GM18498 (cell line): ENCODE measurements around the gene UBXN4.
A peak's percentile ranks its signal among the peaks of the same experiment; 100 is the strongest.
"Not testable (repeated sequence)": the region's sequence is repeated elsewhere in the genome, so short reads cannot be mapped to it uniquely, and the experiment has no call there.

Experiments
- ATAC-seq: cut with Tn5 transposase; IDR thresholded peaks from one replicate; pipeline ENCODE4 v1.9.1; 2021; ENCODE audit warnings: mild to moderate bottlenecking, moderate library complexity; ENCODE audit not compliant: unreplicated experiment

Gene UBXN4

DNA sequence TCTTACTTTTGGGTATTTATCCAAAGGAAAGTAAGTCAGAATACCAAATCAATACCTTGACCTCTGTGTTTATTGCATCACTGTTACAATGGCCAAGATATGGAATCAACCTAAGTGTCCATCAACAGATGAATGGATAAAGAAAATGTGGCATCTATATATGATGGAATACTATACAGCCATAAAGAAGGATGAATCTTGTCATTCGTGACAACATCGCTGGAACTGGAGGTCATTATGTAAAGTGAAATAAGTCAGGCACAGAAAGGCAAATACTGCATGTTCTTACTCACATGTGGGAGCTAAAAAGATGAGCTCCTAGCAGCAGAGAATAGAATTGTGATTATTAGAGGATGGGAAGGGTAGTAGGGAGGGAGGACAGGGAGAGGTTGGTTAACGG lies 60.7 kb downstream of the UBXN4 start:
- no peak for ATAC-seq

DNA sequence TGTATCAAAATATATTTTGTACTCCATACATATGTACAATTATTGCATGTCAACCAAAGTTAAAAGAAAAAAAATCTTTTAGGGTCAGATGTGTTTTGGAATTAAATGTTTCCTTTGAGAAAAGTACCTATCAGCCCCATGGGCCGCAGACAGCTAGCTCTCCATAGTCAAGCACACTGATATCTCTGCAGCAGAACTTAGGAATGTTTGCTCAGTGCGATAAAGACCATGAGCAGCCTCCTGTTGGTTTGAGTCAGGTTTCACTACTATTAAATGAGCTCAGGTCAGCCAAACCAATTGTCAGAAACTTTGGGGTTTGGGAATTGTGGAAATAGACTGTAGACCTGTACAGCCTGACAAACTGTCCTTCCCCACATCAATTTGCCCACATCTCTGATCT lies 61.6 kb downstream of the UBXN4 start:
- no peak for ATAC-seq

DNA sequence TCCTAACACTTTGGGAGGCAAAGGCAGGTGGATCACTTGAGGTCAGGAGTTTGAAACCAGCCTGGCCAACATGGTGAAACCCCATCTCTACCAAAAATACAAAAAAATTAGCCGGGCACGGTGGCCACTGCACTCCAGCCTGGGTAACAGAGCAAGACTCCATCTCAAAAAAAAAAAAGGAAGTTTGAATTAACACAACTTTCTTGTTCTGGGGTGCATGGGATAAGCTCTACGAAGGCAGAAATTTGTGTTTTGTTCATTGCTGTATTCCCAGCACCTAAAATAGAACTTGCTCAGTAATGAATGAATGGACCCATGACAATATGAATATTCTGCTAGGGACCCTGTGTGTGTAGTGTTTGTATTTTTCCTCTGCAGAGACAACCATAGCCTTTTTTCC lies 66.2 kb downstream of the UBXN4 start:
- not testable (repeated sequence) for ATAC-seq

DNA sequence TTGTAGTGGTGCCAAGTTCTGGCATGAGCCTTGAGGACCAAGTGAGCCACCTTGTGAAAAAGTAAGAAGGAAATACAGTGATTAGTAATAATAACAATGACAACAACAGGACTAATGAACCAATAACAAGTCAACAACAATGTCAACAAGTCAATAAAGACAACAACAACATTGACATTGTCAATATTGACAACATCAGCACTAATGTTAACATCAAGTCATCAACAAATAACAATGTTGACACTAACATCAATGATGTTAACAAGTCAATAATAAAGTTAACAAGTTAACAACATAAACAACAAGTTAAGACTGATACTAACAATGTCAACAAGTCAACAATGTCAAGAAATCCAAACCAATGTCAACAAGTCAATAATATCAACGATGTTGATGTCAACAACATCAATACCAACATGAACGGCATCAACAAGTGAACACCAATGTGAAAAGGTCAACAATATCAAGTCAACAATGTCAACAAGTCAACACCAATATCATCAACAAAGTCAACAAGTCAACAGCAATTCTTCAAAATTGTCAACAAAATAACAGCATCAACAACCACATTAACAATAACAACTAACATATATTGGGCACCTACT lies 71.4 kb downstream of the UBXN4 start:
- no peak for ATAC-seq

DNA sequence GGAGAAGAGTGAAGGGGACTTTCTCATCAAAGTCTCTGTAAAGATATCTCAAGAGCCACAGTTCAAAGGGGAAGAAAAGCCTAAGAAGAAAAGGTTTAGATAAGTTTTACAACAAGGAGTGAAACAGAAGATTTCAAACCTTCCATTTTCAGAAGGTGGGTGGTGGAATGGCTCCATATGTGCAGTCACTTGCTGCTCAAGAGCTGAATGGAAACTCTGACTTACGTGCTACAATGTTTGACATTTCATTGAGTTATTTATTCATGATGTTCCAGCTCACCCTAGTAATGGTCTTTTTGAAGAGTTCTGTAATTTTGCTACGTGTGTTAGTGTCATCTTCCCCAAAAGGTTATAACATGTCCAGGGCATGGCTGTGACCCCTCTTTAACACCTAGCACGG lies 73.6 kb downstream of the UBXN4 start:
- no peak for ATAC-seq

DNA sequence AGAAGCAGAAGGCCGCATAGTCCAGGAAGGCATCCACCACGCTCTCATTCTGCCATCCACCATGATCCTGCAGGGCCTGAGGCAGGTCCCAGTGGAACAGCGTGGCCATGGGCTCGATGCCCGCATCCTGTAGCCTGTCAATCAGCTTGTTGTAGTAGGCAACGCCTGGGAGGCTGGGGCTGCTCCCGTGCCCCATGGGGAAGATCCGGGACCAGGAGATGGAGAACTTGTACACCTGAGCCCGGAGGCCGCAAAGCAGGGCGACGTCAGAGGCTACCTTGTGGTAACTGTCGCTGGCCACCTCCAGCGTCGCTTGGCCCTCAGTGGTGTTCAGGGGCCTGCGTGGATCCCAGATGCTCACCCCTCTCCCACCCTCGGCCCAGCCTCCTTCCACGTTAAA lies 75.8 kb downstream of the UBXN4 start:
- no peak for ATAC-seq

DNA sequence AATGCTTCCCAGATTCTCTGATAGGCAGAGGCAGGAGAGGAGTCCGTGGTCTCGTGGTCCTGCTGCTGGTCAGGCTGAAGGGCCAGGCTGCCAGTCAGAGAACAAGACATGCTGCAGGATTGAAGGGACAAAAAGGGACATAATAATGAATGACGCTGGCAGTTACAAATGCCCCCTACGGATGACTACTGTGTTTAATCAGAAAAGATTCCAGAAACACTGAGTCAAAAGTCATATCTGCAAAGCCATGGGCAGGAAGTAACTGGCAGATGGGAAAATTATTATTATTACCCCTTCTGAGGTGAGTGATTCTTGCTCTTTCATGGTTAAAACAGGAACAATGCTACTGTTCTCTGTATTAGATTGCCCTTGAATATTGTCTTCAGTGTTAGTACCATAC lies 76.3 kb downstream of the UBXN4 start:
- no peak for ATAC-seq

DNA sequence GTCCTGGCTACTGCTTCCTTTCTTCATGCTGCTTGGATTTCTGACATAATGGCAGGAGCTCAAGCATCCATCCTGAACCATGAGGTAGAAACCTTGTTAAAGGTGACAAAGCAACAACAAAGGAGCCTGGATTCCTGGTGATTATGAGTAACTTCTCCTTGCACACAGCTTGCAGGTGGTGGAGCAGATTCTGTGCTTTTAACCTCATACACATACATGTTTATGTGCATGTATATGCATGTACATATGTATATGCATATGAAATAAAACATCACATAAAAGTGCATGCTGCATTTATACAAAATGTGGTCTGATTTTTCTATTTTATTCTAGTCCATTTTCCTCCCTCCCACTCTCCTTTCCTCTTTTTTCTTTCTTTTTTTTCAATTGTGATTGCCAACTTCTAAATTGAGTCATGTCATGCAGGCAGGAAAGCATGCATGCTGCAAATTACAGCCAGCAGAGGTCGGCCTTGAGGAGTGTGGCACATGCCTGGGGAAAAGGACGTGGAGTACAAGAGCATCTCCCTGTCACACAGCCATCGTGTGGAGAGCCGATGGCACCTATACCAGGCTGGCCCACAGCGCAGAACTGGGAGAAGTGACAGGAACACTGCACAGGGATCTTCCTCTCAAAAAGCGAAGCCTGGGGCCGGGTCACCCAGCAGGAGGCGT lies 77.4 kb downstream of the UBXN4 start:
- no peak for ATAC-seq

DNA sequence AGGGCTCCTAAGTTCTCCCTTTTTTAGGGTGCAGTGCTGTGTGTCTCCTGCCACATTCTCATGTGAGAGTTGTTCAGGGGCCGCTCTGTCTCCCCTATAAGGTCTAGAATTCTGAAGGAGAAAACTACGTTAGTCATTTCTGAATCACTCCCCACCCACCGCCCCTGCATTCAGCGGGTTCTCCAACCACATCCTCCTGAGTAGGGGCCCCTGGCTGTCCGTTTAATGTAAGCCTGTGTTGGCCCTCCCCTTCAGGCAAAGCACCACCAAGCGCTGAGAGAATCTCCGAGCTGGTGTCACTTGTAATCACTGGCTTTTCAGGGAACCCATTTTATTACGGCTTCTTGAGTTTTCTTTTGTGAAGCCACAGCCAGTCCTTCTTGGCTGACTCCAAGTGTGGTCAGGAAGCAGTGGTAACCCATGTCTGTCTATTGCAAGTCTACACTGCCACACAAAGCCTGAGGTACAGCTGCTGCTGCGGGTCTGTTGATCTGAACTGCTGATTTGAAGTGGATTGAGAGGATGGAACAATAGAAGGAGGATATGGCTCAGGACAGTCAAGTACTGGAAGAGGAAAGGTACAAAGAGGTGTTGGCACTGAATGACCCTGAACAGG lies 78.5 kb downstream of the UBXN4 start:
- ATAC-seq: peak; percentile 90

DNA sequence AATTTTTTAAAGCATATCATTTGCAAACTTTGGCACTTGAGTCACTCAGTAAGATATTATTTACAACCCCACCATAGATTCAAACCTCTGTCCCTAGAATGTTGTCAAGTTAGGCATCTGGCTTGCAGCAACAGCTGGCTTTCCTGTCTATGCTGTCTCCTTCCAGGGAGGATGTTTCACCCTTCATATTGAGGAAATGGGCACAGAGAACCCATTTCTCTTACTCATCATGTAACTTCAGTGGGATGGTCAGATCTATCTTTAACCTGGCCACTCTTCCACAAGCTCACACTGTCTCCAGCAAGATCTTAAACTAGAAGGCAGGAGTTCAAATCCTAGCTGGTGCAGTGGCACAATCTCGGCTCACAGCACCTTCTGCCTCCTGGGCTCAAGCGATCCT lies 79.5 kb downstream of the UBXN4 start:
- ATAC-seq: no peak

DNA sequence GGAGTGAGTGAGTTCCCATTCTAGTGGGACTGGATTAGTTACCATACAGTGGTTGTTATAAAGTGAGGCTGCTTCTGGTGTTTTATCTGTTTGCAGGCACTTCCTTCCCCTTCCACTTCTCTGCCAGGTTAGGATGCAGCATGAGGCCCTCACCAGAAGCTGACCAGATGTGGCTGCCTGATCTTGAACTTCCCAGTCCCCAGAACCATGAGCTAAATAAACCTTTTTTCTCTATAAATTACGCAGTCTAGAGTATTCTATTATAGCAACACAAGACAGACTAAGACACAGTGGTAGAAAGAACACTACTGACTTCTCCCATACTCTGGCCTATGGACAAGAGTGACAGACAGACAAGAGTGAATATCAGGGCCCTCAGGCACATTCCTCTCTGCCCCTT lies 81.2 kb downstream of the UBXN4 start:
- ATAC-seq: no peak

DNA sequence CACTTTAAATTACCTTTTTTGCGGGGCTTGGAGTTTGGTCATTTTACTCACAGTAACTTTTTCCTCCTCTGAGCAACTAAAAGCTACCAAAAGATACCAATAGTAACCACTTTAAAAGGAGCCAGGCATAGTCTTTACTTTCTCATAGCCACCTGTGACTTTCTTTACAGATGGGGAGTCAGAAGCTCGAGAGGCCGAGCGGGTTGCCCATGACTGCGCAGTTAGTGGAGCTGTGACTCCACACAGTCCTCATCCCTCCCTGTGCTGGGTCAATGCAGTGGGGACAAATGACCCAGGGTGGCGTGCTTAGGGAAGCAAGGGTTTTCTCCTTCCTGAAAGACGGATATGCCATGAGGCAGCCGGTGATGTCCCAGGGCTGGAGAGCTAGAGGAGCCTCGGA lies 83.5 kb downstream of the UBXN4 start:
- ATAC-seq: no peak

DNA sequence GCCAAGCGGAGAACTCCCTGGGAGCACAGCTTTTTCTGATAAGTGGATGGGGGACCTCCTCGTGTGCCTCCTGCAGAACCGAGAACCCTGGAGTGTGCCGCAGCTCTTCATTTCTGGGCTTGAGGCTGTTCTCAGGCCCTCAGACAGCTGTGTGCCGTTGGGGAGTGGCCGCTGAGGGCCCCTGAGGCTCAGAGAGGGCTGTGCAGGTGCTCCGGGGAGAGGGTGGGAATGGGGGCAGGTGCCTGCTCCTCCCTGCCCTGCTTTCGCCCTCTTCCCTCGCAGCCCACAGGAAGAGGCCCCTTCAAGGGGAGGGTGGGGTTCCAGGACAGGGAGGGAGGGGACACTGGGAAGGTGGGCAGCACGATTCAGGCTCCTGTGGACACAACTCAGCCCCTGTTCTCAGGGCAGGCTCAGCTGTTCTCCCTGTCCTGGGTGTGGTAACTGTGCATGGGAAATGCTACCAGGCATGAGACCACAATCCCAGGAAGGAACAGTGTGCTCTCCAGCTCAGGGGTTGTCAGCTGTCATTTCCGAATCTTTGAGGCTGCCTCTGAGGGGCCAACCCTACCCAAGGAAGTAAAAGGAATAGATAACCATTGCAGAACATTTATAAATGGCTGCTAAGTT lies 84.0 kb downstream of the UBXN4 start:
- no peak for ATAC-seq

DNA sequence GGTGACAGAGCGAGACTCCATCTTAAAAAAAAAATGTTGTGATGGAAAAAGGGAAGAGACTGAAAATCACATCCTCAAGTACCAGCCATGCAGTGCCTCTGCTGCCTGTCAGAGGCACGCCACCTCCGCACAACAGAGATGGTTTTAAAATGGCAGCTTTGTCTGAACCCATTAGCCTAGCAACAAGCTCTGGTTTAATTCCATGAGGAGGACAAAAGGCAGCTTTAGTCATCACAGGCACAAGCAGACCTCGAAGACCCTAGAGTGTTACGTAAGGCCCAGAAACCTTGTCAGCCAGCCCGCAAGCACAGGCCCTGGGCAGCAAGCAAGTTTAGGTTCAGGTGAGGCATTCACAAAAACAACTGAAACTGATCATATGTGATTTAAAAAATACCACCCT lies 84.9 kb downstream of the UBXN4 start:
- ATAC-seq: no peak

DNA sequence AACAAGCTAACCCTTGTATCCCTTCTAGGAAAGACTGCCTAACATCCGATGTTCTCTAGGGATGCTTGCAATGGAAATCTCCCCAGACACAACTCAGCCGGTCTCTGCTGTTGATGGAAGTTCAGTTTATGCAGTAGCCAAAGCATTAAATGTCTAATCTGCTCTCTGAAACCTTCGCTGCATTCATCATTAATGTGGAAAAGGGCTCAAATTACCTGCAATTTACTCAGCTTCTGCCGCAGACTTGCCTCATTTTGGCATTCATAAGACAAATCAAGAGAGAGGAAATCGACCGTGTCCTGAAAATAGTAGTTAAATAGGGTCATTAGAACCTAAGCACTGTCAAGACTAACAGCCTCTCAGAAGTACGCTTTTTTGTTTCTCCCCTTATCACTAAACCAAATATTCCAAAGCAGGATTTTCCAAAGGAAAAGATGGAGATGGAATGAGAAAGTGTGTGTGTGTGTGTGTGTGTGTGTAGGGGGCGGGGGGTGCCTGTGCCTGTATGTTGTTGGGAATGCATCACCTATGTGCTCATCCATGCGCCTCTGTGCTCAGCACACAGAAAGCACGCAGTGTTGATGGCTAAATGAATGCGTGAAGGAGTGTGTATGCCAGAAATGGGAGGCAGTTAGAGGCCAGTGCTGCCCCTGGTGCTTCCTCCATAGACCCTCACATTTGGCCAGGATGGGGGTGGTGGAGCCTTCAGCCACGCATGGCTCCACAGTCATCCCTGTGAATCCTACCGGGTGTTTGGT lies 87.9 kb downstream of the UBXN4 start:
- no peak for ATAC-seq

DNA sequence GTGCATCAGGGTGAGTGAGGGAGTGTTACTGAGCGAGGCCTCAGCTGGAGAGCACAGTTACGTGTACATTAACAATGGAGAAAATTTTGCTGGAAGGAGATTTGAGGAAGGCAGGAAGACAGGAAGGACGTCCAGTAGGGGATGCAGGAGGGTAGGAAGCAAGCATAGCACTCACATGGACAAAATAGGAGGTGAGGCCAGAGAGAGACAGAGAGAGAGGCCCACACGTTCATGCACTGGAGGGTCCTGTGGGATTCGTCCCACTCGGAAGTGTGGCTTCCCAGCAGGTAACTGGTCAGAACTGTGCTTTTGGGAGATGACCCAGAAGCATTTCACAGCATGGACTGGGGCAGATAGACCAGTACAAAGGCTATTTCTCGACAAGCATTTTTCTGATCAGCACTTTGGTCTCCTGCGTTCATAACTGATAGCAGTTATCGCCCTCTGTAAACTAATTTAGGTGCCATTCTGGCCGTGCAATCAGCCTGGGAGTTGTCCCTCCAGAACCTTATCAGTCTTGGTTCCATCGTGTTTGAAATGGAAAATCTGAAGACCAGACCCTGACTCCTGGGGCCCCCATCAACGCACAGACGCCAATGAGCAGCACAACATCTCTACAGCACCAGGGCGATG lies 89.6 kb downstream of the UBXN4 start:
- ATAC-seq: no peak

DNA sequence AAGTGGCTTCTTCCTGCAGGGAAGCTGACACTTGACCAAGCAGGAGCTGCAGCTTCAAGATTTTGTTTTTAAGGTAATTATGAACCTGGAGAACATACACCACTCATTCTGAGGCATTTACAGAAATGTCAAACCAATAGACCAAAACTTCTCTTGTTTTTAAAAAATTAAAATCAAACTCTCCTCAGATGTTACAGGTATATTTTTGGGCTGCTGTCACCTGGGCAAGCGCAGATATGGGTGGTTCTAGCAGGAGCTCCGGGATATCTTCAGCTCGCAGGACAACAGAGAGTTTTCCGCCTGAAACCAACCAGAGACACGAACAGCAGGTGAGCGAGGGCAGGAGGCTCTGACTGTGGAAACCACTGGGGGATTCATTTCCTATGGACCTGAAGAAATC lies 91.2 kb downstream of the UBXN4 start:
- no peak for ATAC-seq
